DMS79 (cell line): ENCODE data around the gene PLEK.
A peak's percentile ranks its signal among the peaks of the same experiment; 100 is the strongest.
"Not testable (repeated sequence)": the region's sequence is repeated elsewhere in the genome, so short reads cannot be mapped to it uniquely, and the experiment has no call there.

Source experiments
- DNase-seq: peaks from one replicate; lab custom pipeline; 2025; lab: John Stamatoyannopoulos, UW

PLEK gene

DNA sequence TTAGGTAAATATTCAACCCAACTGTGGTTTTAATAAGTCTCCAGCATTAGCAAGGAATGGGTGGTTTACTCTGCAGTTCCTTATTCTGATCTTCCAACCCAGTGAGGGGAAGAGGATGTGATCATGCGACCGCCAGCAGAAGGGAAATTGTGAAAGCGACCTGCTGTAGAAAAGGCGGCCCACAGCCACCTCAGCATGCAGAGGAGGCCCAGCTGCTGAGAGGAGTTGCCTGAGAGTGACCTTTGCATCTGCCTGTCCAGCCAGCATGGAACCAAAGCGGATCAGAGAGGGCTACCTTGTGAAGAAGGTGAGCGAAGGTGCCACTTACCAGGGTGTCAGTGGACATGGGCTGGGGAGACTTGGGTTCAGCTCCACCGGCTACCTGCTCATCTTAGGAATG lies at the start of gene PLEK:
Gene PLEK, plus strand, starts transcription at position 196 of the 400 bp plus-strand sequence. Its CDS starts 70 bp downstream, at position 266.
- no peak for DNase-seq

DNA sequence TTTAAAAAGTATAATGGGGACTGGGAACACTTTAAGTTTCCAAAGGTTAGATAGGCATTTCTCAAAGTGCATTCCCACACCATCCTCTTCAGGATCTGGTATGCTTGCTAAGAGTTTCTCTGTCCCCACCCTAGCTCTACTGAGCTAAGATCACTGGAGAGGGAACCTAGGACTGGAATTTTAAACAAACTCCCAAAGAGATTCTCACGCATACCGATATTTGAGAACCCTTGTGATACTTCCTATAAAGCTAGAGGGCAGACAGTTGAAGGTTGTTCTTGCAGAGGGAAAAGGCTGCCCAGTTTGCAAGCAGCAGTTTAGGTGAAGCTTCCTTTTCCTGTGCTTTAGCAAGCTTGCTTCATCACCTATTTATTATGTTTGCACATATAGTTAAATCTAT lies 49.0 kb upstream of the PLEK start:
- no peak for DNase-seq

DNA sequence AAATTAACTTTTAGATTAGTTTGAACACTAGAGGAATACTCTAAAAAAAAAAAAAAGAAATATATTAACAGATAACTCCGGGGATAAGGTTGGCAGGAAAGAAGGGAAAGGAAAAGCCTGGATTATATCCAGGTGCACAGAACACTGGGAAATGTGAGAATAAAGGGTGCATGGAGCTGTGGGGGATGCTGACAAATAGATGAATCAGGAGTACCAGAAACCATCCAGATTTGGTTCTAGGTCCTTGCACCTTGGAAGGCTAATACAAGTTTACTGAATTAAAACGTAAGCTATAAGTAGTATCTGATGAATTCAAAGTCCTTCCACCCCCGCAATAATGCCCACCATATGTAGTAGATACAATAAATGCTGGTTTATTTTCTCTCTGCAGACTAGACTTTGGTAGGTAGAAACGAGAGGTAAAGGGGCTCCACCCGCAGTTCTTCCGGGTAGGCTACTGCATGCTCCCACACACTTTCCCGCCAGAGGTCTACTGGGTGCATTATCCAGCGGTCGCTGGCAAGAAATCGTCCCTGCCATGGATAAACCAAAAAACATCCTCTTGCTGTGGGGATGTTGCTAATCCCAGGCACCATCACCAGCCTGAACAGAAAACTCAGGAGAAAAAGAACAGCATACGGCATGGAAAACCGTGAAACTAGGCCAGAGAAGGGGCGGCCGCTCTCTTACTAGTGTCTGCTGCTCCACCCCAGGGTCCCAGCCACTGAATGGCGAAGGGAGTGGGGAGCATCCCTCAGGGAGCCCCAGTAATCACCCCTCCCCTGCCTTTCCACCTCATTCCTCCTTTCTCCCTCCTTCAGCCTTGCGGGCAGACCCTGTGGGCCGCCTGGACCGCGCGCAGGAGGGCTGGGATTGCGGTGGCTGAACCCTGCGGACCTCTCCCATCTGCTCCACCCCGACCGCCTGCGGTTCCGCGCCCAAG lies 46.8 kb upstream of the PLEK start:
- DNase-seq: no peak

GRCh38 chr2:68318914-68319397 lies 46.1 kb upstream of the PLEK start:
- no peak for DNase-seq

- DNase-seq: peak; percentile 56
These were observed 45.5 kb upstream of the PLEK start, which contains the start of gene CNRIP1 for GRCh38 chr2:68319398-68320117. Gene CNRIP1, minus strand, starts transcription at chr2:68319949. Its CDS starts 549 bp downstream, at chr2:68319400.

- peak; percentile 43 for DNase-seq
These were observed 44.9 kb upstream of the PLEK start for GRCh38 chr2:68320118-68320641.

DNA sequence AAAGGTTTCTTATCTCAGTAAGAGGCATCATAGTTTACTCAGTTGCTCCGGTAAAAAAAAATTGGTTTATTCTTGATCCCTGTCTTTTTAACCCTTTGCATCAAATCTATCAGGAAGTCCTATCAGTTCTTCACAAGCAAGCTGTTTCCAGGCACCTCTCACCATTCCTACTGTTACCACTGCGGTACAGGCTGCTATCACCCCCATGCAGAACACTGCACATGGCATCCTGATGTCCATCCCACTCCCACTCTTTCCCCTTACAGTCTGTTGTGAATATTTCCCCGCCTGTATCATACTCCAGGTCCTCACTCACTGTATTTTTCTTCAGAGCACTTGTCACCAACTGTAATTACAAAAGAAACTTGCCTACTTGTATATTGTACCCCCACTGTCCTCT lies 40.0 kb upstream of the PLEK start:
- no peak for DNase-seq

DNA sequence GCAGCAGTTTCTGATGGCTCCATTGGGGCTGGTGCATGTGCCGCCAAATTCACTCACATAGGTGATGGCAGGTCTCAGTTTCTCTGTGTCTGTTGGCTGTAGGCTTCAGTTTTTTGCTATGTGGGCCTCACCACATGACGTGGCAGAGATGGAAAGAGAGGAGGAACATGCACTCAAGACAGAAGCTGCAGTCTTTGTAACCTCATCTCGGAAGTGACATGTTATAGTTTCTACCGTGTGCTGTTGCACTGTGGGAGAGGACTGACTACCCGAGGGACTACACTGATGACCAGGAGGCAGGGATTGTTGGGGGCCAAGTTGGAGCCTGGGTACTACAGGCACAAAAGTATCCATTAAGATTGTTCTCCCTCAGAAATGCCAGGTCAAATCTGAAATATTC lies 36.2 kb upstream of the PLEK start:
- DNase-seq: no peak

- no peak for DNase-seq
These were observed 34.4 kb upstream of the PLEK start for GRCh38 chr2:68330691-68331090.

DNA sequence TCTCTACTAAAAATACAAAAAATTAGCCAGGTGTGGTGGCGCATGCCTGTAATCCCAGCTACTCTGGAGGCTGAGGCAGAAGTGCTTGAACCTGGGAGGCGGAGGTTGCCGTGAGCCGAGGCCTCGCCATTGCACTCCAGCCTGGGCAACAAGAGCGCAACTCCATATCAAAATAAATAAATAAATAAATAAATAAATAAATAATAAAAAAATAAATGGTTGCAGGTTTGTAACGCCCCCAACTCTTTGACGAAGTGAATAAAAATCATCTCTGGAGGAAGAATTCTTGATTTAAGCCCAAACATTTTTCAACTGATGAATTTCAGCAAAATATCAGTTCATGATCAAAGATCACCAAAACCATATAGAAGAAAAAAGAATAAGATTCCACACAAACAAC lies 32.1 kb upstream of the PLEK start:
- no peak for DNase-seq

DNA sequence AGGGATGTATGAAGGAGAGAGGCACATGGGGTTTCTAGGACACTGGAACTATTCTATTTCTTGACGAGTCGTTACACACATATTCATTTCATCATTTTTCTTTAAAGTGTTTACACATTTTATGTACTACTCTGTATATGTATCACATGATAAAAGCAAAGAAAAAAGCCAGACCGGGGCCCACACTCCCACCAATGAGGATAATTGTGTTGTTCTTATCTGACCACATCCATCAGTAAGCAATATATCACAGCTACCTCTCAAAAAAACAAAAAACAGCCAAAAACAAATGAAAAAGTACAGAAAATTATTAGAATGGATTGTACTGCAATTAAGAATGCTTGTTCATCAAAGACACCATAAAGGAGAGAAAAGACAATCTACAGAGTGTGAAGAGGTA lies 31.2 kb upstream of the PLEK start:
- no peak for DNase-seq

DNA sequence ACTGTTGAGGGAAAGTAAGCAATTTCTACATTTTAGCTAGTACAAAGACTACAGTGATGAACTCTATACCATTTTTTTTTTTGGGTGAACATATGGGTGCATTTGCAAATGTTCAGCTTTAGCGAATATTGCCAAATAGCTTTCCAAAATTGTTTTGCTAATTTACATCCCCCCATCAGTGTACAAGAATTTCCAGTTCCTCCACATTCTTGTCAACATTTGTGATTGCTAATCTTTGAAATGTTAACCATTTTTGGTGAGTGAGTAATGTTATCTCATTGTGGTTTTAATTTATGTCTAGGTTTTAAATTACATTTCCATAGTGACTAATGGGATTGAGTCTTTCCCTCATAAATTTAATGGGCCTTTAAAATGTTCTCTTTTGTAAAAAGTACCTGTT lies 28.9 kb upstream of the PLEK start:
- no peak for DNase-seq

DNA sequence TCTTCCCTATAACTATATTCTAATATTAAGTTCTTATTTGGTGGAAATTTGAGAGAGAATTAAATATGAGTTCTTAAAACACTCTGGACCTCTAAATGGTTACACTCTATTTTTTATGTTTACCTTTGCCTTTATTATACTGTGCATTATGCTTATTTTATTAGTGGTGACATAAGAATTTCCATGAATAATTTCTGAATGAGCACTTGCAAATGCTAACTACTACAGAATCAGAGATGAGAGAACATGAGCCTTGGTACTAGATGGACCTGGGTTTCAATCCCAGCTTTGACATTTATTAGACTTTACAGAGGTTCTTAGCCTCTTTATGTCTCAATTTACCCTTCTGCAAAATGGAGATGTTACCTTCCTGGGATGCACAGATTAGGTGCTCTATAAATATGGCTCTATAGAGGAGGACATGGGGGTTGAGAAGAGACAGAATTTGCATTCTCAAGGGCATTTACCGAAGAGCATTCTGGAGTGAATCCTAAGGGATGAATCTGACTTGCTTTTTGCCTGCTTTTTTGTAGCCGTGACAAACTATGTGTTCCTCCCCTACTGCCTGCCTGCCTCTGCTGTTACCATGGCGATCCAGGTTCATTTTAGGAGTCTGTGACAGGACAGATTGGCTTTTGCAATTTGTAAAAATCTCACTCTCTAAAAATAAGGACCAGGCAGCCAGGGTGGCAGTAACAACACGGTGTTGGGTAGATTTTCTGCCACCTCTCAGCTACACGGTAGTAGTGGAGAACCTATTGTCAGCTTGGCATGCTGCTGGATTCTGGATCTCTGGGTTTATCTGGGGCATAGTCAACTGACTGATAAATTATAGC lies 24.6 kb upstream of the PLEK start:
- DNase-seq: no peak

DNA sequence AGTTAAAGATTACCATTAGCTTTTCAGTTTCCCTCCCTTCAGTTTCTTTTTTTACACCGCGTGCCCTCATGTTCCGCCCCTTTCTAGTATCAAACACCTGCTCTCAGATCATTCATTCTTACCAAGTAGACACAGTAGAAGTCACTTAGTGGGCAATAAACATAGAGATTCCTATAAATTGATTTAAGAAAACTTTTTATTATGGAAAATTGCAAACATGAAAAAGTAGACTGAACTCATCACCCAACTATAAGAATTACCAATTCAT lies 24.1 kb upstream of the PLEK start:
- no peak for DNase-seq

GRCh38 chr2:68341583-68341982 lies 23.5 kb upstream of the PLEK start:
- no peak for DNase-seq

DNA sequence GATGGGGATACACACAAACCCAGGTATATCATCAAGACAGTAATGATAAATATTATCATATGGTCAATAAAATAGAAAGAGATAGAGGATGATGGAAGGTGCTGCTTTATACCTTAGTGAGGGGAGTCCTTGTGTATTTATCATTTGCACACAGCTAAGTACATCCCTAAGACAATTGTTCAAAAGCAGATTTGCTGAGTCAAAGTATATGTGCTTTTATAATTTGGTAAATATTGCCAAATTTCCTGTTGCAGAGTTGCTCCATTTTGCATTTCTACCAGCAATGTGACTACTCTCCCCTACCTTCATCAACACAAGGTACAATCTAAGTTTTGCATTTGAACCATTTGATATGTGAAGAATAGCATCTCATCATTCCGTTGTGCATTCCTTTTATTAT lies 22.6 kb upstream of the PLEK start:
- DNase-seq: no peak

DNA sequence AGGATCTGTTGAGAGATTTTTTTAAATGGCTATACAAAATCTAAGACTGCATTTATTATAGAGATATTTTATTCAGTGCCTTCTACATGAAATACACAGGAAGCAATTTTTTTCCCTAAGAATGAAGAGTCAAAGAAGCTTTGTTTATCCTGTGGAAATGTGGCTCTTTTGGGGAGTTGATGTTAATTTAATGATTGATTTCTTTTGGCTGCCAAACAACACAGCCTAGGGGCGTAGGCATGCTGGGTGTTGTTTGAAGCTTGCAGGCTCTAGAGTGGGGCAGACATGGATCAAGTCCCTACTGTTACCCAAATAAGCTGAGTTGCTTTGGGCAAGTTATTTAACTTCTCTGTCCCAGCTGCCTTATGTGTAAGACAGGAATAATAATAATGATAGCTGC lies 21.1 kb upstream of the PLEK start:
- no peak for DNase-seq

- no peak for DNase-seq
These were observed 19.8 kb upstream of the PLEK start for GRCh38 chr2:68345129-68345875.

- not testable (repeated sequence) for DNase-seq
These were observed 16.0 kb upstream of the PLEK start for GRCh38 chr2:68349091-68349490.

DNA sequence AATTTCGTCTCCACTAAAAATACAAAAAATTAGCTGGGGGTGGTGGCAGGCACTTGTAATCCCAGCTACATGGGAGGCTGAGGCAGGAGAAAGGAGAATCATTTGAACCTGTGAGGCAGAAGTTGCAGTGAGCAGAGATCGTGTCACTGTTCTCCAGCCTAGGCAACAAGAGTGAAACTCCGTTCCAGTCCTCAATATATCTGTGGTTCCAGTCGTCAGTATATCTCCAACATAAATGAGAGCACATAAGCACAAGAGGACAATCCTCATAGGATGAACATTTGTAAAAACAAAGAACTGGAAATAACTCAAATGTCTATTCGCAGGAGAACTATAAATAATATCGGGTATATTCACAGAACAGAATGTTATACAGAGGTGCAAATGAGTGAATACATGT lies 13.1 kb upstream of the PLEK start:
- no peak for DNase-seq

DNA sequence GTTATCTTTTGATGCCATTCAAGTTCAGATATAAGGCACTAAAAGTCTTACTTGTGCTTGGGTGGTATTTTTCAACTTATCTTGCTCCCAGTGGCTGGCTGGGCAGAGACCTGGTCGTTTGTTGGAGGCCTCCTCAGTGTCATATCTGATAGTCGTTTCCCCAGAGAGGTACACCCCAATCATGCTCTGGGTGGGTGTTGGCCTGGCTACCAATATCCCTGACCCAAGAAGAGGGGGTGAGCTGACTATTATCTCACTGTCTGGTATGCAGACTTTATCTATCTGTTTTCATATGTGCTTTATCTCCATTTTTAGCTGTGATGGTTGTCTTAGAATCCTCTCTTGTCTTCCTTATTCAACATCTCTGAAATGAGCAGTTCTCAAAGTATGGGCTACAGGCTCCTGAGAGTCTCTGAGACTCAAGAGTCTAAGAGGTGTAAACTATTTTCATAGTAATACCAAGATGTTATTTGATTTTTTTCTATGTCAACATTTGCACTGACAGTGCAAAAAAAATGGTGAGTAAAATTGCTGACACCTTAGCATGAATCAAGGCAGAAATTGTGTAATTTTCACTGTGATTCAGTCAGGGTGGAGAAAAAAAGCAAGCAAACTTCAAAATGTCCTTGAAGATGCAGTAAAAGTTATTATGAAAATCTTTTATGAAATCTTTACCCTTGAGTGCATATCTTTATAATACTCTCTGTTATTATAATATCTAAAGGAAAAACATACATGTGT lies 12.3 kb upstream of the PLEK start:
- DNase-seq: no peak
